GM19043 (cell line): ENCODE results near the gene LNX1.

ENCODE experiments used
- ATAC-seq: cut with Tn5 transposase; IDR thresholded peaks from one replicate; pipeline ENCODE4 v1.9.1; 2021; ENCODE audit warnings: low read depth; ENCODE audit not compliant: unreplicated experiment

The LNX1 gene

DNA sequence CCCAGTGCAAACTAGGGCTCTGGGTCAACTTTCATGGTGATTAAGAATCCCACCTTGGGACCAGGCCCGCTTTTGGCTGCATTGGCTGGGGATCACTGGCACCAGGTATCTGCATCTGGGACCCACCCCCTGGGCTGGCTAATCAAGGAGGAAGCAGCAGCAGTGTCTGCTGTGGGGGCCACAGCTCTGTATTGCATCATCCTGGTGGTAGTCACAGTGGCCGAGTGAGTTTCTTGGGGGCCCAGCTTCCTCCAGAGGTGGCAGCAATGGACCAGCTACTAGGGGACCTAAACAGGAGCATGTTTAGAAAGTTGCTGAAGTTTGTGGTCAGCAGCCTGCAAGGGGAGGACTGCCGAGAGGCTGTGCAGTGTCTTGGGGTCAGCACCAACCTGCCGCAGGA is 15.7 kb downstream of the LNX1 start:
- ATAC-seq: no peak

DNA sequence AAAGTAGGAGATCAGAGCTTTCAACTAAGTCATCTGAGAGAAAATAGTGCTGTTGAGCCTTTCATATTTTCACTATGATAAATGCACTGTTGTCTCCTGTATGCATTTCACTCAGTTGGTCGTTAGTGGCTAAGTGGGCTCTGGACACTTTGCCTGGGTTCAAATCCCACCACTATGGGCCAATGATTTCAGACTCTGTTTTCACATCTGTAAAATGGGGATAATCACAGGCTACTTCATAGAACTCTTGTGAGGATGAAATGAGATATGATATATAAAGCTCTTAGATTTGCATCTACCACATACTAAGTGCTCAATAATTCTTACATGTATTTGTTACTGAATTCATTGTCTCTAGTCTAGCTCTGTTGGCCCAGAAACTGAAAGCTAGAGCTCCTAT is 16.8 kb downstream of the LNX1 start:
- no peak for ATAC-seq

DNA sequence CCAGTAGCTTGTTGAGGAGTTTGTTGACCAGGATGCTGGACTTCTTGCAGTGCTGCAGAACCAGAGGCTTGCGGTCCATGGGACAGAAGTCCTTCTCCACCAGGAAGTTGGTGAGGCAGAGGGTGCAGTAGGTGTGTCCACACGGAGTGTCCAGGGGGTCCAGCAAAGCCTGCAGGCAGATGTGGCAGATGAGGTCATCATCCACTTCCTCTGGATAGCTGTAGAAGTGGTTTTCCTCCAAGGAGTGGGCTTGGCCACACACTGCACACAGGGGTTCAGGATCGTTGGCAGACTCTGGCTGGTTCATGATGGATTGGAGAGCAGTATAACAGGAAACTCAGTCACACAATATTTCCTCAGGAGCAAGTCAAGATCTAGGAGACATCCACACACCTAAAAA is 17.6 kb downstream of the LNX1 start:
- ATAC-seq: no peak

DNA sequence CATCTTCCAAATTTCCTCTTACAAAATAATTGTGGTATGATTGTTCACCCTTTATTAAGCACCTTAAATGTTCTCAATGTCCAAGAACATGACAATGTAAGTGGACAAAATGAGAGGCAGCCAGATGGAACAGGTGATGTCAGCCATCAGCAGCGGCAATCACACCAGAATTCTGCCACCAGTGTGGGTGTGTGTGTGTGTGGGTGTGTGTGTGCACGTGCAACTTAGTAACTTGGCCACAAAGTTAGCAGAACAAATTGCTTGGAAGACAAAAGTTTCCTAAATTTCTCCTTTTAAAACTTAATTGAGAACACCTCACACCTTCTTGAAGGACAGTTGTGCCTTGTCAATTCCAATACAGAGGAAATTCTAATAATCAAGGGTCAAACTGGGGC is 18.7 kb downstream of the LNX1 start:
- ATAC-seq: no peak

DNA sequence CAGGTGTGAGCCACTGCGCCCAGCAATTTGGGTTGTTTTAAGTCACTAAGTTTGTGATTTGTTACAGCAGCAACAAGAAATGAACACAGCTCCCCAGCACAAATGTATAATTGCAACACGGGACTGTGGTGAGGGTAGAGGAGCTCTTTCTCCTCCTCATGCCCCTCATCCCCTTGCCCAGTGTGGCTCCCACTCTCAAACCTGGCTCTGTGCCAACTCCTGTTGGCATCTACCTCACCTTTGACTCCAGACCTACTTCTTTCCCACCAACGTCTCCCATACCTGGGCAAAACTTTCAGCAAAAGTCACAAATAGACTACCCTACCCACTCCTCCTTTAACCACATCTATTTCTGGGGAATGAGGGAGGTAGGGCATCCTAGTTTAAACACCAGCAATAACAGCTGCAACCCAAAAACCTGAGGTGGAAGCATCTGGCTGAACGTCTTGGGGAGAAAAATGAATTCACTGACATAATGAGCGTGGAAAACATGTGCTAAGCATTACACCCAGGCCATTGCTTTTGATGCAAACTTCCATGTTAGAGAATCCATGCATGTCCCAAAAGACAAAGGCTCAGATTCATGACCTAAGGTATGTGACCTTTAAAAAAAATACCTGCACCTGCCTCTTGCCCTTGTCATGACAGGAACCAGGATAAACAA is 19.2 kb downstream of the LNX1 start:
- no peak for ATAC-seq

DNA sequence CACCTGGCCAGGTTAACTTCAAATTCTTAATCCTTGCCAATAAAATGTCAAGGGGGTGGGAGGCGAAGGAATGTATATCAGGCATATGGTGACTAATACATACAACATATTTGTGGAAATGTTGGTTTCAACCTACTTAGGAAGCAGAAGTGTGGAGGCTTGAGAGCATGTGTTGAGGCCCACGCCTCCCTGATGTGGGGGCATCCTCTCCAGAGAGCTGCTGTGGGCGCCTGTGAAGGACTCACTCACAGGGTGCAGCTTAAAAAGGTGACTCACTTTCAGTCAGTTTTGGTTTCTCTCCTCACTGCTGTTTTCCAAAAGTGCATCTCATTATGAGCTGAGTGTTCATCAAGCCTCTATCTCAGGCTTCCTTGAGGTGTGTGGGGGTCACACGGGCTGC is 27.5 kb downstream of the LNX1 start:
- peak; percentile 57 for ATAC-seq

DNA sequence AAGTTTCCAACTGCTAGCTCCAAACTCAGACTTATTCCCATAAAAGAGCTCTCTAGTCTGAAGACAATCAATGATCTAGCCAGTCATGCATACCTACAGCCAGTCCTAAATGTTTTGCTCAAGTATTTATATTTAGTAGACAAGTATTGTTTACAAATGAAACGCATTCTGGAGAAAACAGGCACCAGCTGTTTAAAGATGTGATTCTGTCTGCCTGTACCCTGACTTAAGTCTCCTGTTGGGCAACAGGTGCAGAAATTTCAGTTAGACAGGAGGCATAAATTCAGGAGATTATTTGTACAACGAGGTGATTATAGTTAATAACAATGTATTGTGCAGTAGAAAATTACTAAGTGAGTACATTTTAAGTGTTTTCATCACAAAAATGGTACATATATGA is 28.9 kb downstream of the LNX1 start:
- no peak for ATAC-seq

- ATAC-seq: no peak
These were observed 32.2 kb downstream of the LNX1 start for GRCh38 chr4:53559021-53559620.

- no peak for ATAC-seq
These were observed 33.1 kb downstream of the LNX1 start for GRCh38 chr4:53558065-53558801.

- no peak for ATAC-seq
These were observed 33.6 kb downstream of the LNX1 start for GRCh38 chr4:53557669-53558064.

GRCh38 chr4:53556651-53557050 is 34.6 kb downstream of the LNX1 start:
- no peak for ATAC-seq

DNA sequence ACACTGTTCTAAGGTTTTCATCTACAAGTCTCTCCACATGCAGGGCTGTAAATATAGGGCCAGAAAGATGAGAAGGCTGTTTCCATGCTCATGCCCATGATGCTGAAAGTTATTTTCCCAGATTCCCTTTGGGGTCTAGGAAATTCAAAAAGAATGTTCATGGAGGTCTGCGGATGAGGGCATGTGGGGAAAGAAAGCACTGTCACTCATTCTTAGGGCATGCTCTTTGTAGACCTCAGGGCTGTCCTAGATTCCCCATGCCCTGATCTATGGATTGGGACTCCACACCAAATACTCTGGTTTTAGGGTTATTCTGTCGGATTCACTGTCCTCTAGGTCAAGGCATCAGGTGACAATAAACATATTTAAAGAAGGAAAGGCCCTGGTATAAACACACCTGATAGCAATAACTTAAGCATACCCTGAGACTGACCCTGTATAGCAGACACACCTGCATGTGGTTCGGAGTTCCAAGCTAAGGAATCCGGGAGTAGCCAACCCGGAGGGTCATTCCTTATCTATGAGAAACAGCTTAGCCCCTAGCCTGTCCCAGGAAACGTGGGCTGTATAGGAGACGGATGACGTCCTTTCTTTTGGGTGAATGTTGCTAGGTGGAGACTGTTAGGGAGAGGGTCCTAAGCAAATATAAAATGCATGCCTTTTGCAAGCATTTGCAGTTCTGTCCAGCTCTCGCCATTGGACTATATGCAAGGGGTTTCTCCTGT is 37.6 kb downstream of the LNX1 start:
- no peak for ATAC-seq

GRCh38 chr4:53552711-53553110 is 38.6 kb downstream of the LNX1 start:
- no peak for ATAC-seq

DNA sequence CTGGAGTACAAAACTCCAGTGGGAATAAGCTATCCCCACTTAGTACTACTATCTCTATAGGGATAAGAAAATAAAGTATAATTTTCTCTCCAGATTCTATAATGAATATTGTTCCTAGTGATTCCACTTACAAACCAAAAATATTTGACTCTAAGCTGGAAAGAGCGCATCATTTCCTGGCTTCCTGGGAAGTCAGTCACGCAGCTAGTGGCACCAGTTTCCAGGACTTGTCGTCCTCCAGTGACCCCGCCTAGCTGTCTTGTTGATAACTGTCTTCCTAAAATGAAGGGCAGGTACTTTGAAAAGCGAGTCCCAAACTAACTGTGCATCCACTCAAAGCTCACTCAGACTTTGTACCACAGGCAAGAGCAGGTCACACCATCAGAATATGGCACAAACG is 39.3 kb downstream of the LNX1 start:
- ATAC-seq: no peak

DNA sequence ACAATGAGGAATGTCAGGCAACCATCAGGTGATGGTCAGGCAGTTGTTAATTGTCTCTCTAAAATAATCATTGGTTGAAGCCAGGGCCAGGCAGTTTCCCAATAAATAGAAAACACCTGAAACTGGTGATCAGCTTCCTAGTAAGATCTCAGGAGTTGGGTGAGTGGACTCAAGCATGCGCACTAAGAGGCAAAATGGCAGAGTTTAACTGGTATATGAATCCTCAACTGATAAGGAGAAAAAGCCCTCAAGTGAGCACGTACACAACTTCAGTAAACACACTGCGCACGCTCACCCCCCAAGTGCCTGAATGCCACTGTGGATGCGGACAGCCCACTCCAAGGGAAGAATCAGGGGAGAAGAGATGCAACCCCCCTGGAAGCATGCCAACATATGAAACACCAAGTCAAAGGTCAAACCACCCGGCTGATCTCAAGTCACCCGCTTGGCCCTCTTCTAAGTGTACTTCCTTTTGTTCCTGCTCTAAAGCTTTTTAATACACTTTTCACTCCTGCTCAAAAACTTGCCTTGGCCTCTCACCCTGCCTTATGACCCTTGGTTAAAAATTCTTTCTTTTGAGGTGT is 39.9 kb downstream of the LNX1 start:
- no peak for ATAC-seq

DNA sequence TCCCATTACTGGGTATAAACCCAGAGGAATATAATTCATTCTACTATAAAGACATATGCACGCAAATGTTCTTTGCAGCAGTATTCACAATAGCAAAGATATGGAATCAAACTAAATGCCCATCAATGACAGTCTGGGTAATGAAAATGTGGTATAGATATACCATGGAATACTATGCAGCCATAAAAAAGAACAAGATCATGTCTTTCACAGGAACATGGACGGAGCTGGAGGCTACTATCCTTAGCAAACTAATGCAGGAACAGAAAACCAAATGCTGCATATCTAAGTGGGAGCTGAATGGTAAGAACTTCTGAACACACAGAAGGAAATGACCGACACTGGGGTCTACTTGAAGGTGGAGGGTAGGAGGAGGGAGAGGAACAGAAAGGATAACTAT is 42.6 kb downstream of the LNX1 start:
- ATAC-seq: no peak

DNA sequence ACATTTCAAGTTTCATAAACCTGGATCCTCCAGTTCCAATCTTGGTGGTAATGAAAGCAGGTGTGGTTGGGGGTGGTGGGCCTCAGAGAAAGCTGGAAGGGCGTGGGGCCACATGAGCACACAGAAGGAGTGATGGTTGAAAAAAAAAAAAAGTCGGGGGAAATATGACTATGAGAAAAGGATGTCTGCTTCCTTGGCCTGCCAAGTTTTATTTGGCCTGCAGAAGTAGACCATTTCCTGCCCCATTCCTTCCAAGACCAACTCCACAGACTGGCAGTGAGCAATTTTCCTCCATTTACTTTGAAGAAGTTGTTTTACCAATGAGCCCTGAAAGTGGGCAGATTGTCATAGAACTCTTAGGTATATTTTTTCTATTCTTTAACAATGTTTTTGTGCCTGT is 43.3 kb downstream of the LNX1 start:
- ATAC-seq: no peak

GRCh38 chr4:53545942-53546581 is 45.2 kb downstream of the LNX1 start:
- no peak for ATAC-seq

DNA sequence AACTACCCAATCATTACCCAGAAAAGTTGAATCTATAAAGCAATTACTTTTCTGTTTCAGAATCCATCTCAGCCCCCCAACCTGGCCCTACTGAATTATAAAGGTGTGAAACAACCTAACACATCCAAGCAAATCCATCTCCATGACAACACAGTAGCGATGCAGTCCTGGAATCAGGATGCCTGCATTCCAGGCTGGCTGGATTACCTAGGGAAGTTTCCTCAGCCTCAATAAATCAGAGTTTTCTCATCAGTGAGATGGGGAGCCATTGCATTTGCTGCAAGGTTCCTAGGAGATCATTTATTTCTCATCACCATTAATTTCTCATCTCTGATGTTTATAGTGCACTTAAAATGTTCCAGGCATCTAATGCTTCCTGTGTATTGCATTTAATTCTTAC is 46.0 kb downstream of the LNX1 start:
- no peak for ATAC-seq

DNA sequence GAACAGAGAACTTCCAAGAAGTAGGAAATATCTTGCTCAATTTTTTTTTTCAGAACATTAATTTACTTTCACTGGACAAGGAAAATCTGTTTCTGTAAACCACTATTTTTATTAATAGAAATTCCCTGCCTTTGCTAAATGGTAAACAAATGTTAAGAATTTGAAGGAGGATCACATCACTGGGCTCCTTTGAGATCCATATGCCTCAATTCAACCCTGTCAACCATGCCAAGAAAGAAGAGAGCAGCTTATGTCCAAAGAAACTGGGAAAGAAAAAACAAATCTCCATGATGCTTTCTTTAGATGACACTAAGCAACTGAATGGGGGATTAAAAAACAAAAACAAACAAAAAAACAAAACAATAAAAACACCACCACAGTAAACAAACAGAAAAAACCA is 47.7 kb downstream of the LNX1 start:
- ATAC-seq: no peak
